ENCODE results near the gene FOXK2. TPM values are rescaled to one million over a fixed set of nuclear protein-coding genes. Genes with fewer than 3 reads are reported as not detected.
A peak's percentile ranks its signal among the peaks of the same experiment; 100 is the strongest.

Gene FOXK2
- polyA plus RNA-seq, 2 of the 4 experiments (the other 2 are of a cell fraction), result 34.8 to 39.2 TPM

DNA sequence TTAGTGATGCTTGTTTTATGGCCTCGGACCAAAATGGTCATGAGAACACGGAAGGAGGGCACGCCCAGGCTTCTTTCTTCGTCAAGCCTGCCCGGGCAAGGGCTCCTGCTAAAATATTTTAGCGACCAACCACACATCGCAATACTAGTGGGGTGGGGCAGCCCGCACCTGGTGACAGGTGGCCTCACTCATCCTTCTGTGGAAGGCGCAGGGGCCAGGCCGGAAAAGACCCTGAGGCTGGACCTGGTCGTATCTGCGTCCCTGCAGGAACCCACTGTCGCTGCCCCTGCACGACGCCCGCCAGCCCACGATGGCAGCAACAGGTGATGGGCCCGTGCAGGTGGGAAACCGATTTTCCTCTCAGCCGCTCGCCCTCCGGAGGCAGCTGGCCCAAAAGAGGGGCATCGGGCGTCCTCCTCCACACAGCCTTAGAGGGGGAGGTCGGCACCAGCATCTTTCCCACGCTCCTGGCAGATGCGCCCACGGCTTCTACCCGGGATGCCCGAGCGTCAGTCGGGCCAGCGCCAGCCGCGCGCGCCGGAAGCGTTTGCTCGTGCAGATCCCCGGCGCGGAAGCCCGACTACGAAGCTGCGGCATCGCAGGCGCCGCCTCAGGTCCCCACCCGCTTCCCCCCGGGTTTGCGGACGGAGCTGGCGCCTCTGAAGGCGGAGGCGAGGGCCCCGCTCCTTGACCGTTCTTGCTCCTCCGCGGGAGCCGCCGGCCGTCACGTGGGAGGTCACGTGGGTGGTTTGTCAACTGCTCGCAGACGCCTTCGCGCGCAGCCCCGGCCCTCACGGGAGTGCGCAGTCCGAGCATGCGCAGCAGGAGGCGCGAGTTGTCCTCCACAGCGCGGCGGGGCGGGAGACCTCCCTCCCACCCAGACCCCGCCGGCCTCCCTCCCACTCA, 22.8 kb upstream of the FOXK2 start:
- ATAC-seq (peak; percentile 21 to 52; a peak in 5 of 6 replicates), FAIRE-seq (no peak), DNase-seq (ENCODE audit: low read depth in 1 of 2, low spot score in 1 of 2) (peak; percentile 96 to 97)
- 36% methylated on average over 51 of the region's 83 CpGs for WGBS (ENCODE audit: missing lambda C conversion rate)
- POLR2A ChIA-PET, result no interaction called here
- no peaks in the 10 kb centered on the region for H3K9me3 ChIP-seq
- peak overlapping the region; percentile 95 for H3K4me2 ChIP-seq
- H3K27ac ChIP-seq, result peak overlapping the region; percentile 76 to 86
- H3K4me1 ChIP-seq, result peaks cover 33% of the 10 kb centered on the region
- CTCF ChIA-PET, result interaction anchor here (3.2 to 5.0 kb wide), 2 partner anchors 16 to 30 kb away, joined by 19 to 31 read pairs; no protein-coding TSS in a partner anchor
- H3K4me3 ChIP-seq, result peak overlapping the region; percentile 54
- TF ChIP-seq RFX5 (IDR thresholded peaks at IDR 0.05), result no peak
- TF ChIP-seq, protein P1, sequence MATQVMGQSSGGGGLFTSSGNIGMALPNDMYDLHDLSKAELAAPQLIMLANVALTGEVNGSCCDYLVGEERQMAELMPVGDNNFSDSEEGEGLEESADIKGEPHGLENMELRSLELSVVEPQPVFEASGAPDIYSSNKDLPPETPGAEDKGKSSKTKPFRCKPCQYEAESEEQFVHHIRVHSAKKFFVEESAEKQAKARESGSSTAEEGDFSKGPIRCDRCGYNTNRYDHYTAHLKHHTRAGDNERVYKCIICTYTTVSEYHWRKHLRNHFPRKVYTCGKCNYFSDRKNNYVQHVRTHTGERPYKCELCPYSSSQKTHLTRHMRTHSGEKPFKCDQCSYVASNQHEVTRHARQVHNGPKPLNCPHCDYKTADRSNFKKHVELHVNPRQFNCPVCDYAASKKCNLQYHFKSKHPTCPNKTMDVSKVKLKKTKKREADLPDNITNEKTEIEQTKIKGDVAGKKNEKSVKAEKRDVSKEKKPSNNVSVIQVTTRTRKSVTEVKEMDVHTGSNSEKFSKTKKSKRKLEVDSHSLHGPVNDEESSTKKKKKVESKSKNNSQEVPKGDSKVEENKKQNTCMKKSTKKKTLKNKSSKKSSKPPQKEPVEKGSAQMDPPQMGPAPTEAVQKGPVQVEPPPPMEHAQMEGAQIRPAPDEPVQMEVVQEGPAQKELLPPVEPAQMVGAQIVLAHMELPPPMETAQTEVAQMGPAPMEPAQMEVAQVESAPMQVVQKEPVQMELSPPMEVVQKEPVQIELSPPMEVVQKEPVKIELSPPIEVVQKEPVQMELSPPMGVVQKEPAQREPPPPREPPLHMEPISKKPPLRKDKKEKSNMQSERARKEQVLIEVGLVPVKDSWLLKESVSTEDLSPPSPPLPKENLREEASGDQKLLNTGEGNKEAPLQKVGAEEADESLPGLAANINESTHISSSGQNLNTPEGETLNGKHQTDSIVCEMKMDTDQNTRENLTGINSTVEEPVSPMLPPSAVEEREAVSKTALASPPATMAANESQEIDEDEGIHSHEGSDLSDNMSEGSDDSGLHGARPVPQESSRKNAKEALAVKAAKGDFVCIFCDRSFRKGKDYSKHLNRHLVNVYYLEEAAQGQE (IDR thresholded peaks at IDR 0.05), result peak; percentile 51
- TF ChIP-seq, protein P2, sequence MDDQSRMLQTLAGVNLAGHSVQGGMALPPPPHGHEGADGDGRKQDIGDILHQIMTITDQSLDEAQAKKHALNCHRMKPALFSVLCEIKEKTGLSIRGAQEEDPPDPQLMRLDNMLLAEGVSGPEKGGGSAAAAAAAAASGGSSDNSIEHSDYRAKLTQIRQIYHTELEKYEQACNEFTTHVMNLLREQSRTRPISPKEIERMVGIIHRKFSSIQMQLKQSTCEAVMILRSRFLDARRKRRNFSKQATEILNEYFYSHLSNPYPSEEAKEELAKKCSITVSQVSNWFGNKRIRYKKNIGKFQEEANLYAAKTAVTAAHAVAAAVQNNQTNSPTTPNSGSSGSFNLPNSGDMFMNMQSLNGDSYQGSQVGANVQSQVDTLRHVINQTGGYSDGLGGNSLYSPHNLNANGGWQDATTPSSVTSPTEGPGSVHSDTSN (IDR thresholded peaks at IDR 0.05), result no peak
- TF ChIP-seq FOXS1 (CRISPR knock-in tag; IDR thresholded peaks at IDR 0.05), result peak; percentile 71; the same call in 1 of the 2 replicates
- peak; percentile 66 for TF ChIP-seq CHD2 (IDR thresholded peaks at IDR 0.05; ENCODE audit: low read length, partially characterized antibody)
- TF ChIP-seq BHLHE40 (IDR thresholded peaks at IDR 0.05; ENCODE audit: low read depth, low read length), result peak; percentile 34; the same call in 1 of the 2 replicates
- peak; percentile 94 for TF ChIP-seq TP53 (CRISPR knock-in tag; IDR thresholded peaks at IDR 0.05)
- peak; percentile 92; the same call in 1 of the 2 replicates for TF ChIP-seq RNF2 (IDR thresholded peaks at IDR 0.05; ENCODE audit: borderline replicate concordance, low read depth)
- no peak for TF ChIP-seq SREBF2 (IDR thresholded peaks at IDR 0.05)
- TF ChIP-seq JUNB (IDR thresholded peaks at IDR 0.05), result no peak
- TF ChIP-seq HOXA7 (CRISPR knock-in tag; IDR thresholded peaks at IDR 0.05), result no peak
- TF ChIP-seq HOXB5 (CRISPR knock-in tag; IDR thresholded peaks at IDR 0.05), result peak; percentile 92; the same call in 1 of the 2 replicates
- peak; percentile 92 for TF ChIP-seq TFCP2L1 (CRISPR knock-in tag; IDR thresholded peaks at IDR 0.05)
- TF ChIP-seq JUN (IDR thresholded peaks at IDR 0.05), result peak in 1 of 2 experiments; percentile 90; a peak in 4 of 5 replicates
- peak; percentile 85; the same call in 1 of the 2 replicates for TF ChIP-seq PHF8 (IDR thresholded peaks at IDR 0.05; ENCODE audit: borderline replicate concordance, low read depth)
- TF ChIP-seq, protein P3, sequence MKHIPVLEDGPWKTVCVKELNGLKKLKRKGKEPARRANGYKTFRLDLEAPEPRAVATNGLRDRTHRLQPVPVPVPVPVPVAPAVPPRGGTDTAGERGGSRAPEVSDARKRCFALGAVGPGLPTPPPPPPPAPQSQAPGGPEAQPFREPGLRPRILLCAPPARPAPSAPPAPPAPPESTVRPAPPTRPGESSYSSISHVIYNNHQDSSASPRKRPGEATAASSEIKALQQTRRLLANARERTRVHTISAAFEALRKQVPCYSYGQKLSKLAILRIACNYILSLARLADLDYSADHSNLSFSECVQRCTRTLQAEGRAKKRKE (CRISPR knock-in tag; IDR thresholded peaks at IDR 0.05; ENCODE audit: low read depth), result peak; percentile 96
- TF ChIP-seq, protein P4, sequence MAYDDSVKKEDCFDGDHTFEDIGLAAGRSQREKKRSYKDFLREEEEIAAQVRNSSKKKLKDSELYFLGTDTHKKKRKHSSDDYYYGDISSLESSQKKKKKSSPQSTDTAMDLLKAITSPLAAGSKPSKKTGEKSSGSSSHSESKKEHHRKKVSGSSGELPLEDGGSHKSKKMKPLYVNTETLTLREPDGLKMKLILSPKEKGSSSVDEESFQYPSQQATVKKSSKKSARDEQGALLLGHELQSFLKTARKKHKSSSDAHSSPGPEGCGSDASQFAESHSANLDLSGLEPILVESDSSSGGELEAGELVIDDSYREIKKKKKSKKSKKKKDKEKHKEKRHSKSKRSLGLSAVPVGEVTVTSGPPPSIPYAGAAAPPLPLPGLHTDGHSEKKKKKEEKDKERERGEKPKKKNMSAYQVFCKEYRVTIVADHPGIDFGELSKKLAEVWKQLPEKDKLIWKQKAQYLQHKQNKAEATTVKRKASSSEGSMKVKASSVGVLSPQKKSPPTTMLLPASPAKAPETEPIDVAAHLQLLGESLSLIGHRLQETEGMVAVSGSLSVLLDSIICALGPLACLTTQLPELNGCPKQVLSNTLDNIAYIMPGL (CRISPR knock-in tag; IDR thresholded peaks at IDR 0.05; ENCODE audit: borderline replicate concordance), result peak; percentile 53; the same call in 1 of the 2 replicates
- TF ChIP-seq ESRRA (IDR thresholded peaks at IDR 0.05; ENCODE audit: borderline replicate concordance, low read length), result no peak
- TF ChIP-seq, protein P5, sequence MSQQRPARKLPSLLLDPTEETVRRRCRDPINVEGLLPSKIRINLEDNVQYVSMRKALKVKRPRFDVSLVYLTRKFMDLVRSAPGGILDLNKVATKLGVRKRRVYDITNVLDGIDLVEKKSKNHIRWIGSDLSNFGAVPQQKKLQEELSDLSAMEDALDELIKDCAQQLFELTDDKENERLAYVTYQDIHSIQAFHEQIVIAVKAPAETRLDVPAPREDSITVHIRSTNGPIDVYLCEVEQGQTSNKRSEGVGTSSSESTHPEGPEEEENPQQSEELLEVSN (IDR thresholded peaks at IDR 0.05; ENCODE audit: borderline replicate concordance, low read depth), result peak; percentile 99
- no peak for TF ChIP-seq NFE2L2 (conservative IDR thresholded peaks at IDR 0.05; ENCODE audit: low read length)
- peak; percentile 86 for TF ChIP-seq POLR2A (IDR thresholded peaks at IDR 0.05; ENCODE audit: low read length)
- TF ChIP-seq HOXB13 (CRISPR knock-in tag; IDR thresholded peaks at IDR 0.05; ENCODE audit: low read depth), result peak; percentile 97
- TF ChIP-seq, protein P6, sequence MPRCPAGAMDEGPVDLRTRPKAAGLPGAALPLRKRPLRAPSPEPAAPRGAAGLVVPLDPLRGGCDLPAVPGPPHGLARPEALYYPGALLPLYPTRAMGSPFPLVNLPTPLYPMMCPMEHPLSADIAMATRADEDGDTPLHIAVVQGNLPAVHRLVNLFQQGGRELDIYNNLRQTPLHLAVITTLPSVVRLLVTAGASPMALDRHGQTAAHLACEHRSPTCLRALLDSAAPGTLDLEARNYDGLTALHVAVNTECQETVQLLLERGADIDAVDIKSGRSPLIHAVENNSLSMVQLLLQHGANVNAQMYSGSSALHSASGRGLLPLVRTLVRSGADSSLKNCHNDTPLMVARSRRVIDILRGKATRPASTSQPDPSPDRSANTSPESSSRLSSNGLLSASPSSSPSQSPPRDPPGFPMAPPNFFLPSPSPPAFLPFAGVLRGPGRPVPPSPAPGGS (IDR thresholded peaks at IDR 0.05), result peak; percentile 83
- TF ChIP-seq, protein P7, sequence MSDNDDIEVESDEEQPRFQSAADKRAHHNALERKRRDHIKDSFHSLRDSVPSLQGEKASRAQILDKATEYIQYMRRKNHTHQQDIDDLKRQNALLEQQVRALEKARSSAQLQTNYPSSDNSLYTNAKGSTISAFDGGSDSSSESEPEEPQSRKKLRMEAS (IDR thresholded peaks at IDR 0.05), result peak; percentile 100
- TF ChIP-seq, protein P8, sequence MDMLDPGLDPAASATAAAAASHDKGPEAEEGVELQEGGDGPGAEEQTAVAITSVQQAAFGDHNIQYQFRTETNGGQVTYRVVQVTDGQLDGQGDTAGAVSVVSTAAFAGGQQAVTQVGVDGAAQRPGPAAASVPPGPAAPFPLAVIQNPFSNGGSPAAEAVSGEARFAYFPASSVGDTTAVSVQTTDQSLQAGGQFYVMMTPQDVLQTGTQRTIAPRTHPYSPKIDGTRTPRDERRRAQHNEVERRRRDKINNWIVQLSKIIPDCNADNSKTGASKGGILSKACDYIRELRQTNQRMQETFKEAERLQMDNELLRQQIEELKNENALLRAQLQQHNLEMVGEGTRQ (IDR thresholded peaks at IDR 0.05), result peak; percentile 100
- no peak for TF ChIP-seq RAD21 (conservative IDR thresholded peaks at IDR 0.05 in 1 of 2, IDR thresholded peaks at IDR 0.05 in 1 of 2)
- TF ChIP-seq NPAS2 (CRISPR knock-in tag; IDR thresholded peaks at IDR 0.05; ENCODE audit: borderline replicate concordance), result peak; percentile 97
- no peak for TF ChIP-seq SMC3 (IDR thresholded peaks at IDR 0.05)
